MM.1S (cell line): ENCODE data around the gene ZNF622.

Source experiments
- DNase-seq: peaks from one replicate; pipeline ENCODE4 v3.0.0-alpha.2; 2015
- H2AFZ ChIP-seq: fragments of 300-600 bp; sonication (generic); 2 replicates; pipeline ENCODE4 v1.6.0; 2016; ENCODE audit warnings: antibody characterized with exemption, low read length
- H3F3A ChIP-seq: fragments of 300-600 bp; sonication (generic); 2 replicates; pipeline ENCODE4 v1.6.1; 2016; ENCODE audit warnings: mild to moderate bottlenecking, antibody characterized with exemption, low read length, moderate library complexity, mixed read lengths; ENCODE audit not compliant: insufficient read depth
- H3K27ac ChIP-seq: fragments of 300-600 bp; sonication (generic); 2 replicates; pipeline ENCODE4 v1.5.1; 2016; ENCODE audit warnings: mild to moderate bottlenecking, low read length
- H3K27me3 ChIP-seq: fragments of 300-600 bp; sonication (generic); replicated peaks from 2 replicates; pipeline ENCODE4 v1.6.0; 2016; ENCODE audit warnings: low read length; ENCODE audit not compliant: insufficient read depth
- H3K36me3 ChIP-seq: fragments of 300-600 bp; sonication (generic); replicated peaks from 2 replicates; pipeline ENCODE4 v1.6.1; 2016; ENCODE audit warnings: mild to moderate bottlenecking, low read length, mixed read lengths; ENCODE audit not compliant: insufficient read depth
- H3K4me1 ChIP-seq: fragments of 300-600 bp; sonication (generic); 2 replicates; pipeline ENCODE4 v1.6.1; 2016; ENCODE audit warnings: low read length, mixed read lengths
- H3K4me2 ChIP-seq: fragments of 300-600 bp; sonication (generic); 2 replicates; pipeline ENCODE4 v1.6.0; 2016; ENCODE audit warnings: low read depth, low read length
- H3K4me3 ChIP-seq: fragments of 300-600 bp; sonication (generic); 2 replicates; pipeline ENCODE4 v1.5.1; 2016; ENCODE audit warnings: low read length, mixed read lengths
- H3K79me2 ChIP-seq: fragments of 300-600 bp; sonication (generic); 2 replicates; pipeline ENCODE4 v1.6.1; 2016; ENCODE audit warnings: mixed run types, low read length, mixed read lengths
- H3K9ac ChIP-seq: fragments of 300-600 bp; sonication (generic); 2 replicates; pipeline ENCODE4 v1.6.1; 2016; ENCODE audit warnings: low read length, mixed read lengths
- H3K9me2 ChIP-seq: fragments of 300-600 bp; sonication (generic); replicated peaks from 2 replicates; pipeline ENCODE4 v1.6.1; 2016; ENCODE audit warnings: mild to moderate bottlenecking, low read length, mixed read lengths; ENCODE audit not compliant: insufficient read depth
- H3K9me3 ChIP-seq: fragments of 300-600 bp; sonication (generic); replicated peaks from 2 replicates; pipeline ENCODE4 v1.6.1; 2016; ENCODE audit warnings: mild to moderate bottlenecking, low read length, mixed read lengths; ENCODE audit not compliant: insufficient read depth
- H4K20me1 ChIP-seq: fragments of 300-600 bp; sonication (generic); 2 replicates; pipeline ENCODE4 v1.6.1; 2016; ENCODE audit warnings: mild to moderate bottlenecking, low read length, moderate library complexity, mixed read lengths; ENCODE audit not compliant: insufficient read depth
- EZH2 ChIP-seq: fragments of 300-600 bp; sonication (generic); optimal IDR thresholded peaks from 2 replicates; pipeline ENCODE3; 2017; ENCODE audit warnings: low read depth, mild to moderate bottlenecking, antibody characterized with exemption, low read length, mixed read lengths
- EZH2phosphoT487 ChIP-seq: fragments of 300-600 bp; sonication (generic); IDR thresholded peaks from 2 replicates; pipeline ENCODE4 v1.6.1; 2018; ENCODE audit warnings: antibody characterized with exemption, low read length
- TF ChIP-seq, protein P1 (sequence below): fragments of 300-600 bp; sonication (generic); IDR thresholded peaks from 2 replicates; pipeline ENCODE4 v1.5.1; 2016; ENCODE audit warnings: antibody characterized with exemption, low read length, mixed read lengths

The ZNF622 gene

DNA sequence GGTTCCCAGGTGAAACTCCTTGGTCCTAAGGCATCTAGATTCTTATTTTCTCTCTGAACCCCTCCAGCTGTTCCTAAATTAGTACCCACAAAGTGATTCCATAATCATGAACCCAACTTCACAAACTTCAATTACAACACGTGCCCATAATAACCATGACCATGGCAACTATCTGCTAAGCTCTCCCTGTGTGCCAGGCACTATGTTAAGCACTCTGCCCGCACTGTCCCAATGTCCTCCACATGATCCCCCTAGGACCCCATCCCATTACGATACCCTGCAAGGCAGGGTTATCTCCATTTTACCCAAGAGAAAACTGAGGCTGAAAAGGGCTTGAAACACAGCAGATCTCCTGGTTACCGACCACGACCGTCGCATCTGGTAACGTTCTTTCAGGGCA is 25.3 kb upstream of the ZNF622 start:
- Histone ChIP-seq H3F3A (no peaks in the 10 kb centered on the region), H3K9ac (no peak overlapping the region), H4K20me1 (no peaks in the 10 kb centered on the region), H2AFZ (no peak overlapping the region), H3K4me2 (no peak overlapping the region), H3K79me2 (no peaks in the 10 kb centered on the region), H3K36me3 (no peaks in the 10 kb centered on the region), H3K27me3 (no peaks in the 10 kb centered on the region), H3K9me2 (no peaks in the 10 kb centered on the region), H3K9me3 (no peaks in the 10 kb centered on the region), H3K27ac (no peak overlapping the region), H3K4me1 (no peaks in the 10 kb centered on the region), H3K4me3 (no peak overlapping the region)
- TF ChIP-seq, protein P1, sequence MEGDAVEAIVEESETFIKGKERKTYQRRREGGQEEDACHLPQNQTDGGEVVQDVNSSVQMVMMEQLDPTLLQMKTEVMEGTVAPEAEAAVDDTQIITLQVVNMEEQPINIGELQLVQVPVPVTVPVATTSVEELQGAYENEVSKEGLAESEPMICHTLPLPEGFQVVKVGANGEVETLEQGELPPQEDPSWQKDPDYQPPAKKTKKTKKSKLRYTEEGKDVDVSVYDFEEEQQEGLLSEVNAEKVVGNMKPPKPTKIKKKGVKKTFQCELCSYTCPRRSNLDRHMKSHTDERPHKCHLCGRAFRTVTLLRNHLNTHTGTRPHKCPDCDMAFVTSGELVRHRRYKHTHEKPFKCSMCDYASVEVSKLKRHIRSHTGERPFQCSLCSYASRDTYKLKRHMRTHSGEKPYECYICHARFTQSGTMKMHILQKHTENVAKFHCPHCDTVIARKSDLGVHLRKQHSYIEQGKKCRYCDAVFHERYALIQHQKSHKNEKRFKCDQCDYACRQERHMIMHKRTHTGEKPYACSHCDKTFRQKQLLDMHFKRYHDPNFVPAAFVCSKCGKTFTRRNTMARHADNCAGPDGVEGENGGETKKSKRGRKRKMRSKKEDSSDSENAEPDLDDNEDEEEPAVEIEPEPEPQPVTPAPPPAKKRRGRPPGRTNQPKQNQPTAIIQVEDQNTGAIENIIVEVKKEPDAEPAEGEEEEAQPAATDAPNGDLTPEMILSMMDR, result no peak
- no peak for TF ChIP-seq EZH2phosphoT487
- no peak for TF ChIP-seq EZH2
- no peak for DNase-seq

DNA sequence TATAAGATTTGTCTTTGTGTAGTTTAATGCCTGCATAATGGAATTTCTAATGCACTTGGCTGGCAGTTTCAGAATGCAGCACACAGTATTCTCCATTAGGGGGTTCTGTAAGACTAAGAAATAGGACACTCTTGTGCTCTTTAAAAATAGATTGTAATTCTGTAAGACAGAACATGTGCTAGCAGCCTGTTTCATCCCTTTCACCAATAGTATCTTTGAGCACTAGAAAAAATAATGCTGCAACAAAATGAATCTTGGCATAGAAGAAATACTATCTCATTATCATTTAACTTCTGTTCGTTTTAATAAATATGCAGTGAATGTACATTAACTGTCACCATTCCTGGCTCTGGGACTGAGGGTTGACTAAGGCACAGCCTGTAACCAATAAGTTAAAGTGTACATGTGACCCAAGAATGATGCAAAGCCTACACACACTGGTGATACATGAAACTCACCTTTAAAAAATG is 23.8 kb upstream of the ZNF622 start:
- H3K9ac ChIP-seq, result no peak overlapping the region
- no peaks in the 10 kb centered on the region for H3K9me3 ChIP-seq
- H3K9me2 ChIP-seq, result no peaks in the 10 kb centered on the region
- no peak overlapping the region for H3K4me2 ChIP-seq
- no peaks in the 10 kb centered on the region for H4K20me1 ChIP-seq
- H3K27me3 ChIP-seq, result no peaks in the 10 kb centered on the region
- H3K79me2 ChIP-seq, result no peaks in the 10 kb centered on the region
- H3K36me3 ChIP-seq, result no peaks in the 10 kb centered on the region
- no peaks in the 10 kb centered on the region for H3K4me1 ChIP-seq
- TF ChIP-seq EZH2, result no peak
- TF ChIP-seq EZH2phosphoT487, result no peak
- TF ChIP-seq, protein P1, result peak; percentile 38
- no peaks in the 10 kb centered on the region for H3F3A ChIP-seq
- no peak overlapping the region for H2AFZ ChIP-seq
- no peak overlapping the region for H3K4me3 ChIP-seq
- peak; percentile 20 for DNase-seq
- H3K27ac ChIP-seq, result no peak overlapping the region

DNA sequence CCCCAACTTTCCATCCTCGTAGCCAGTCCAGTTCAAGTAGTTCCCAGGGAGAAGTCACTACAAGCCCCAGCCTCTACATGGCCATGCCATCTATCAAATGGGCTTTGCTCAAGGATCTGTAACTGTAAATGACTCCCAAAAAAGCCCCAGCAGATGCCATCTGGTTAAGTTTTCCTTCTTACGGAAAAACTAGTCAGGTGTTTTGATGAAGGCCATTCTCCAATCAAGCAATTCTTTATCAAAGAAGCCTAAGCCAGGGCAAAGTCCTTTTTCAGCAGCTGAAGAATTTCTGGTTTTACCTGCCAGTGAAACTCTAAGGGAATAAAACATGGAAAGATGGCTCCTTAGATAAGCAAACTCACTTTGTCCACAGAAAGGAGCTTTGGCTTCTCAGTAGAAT is 21.9 kb upstream of the ZNF622 start:
- Histone ChIP-seq H3K79me2 (no peaks in the 10 kb centered on the region), H3K36me3 (no peaks in the 10 kb centered on the region), H3K4me1 (no peaks in the 10 kb centered on the region), H3K9me3 (no peaks in the 10 kb centered on the region), H2AFZ (no peak overlapping the region), H3K27me3 (no peaks in the 10 kb centered on the region), H3K9me2 (no peaks in the 10 kb centered on the region), H4K20me1 (no peaks in the 10 kb centered on the region), H3K27ac (no peak overlapping the region), H3K4me2 (no peak overlapping the region), H3K4me3 (no peak overlapping the region), H3F3A (no peaks in the 10 kb centered on the region), H3K9ac (no peak overlapping the region)
- DNase-seq, result no peak
- TF ChIP-seq EZH2 (no peak), EZH2phosphoT487 (no peak)
- TF ChIP-seq, protein P1, result no peak
